Endothelial cell of umbilical vein (primary cell): Measurements from ENCODE around the gene TTC17. TPM values are rescaled to one million over a fixed set of nuclear protein-coding genes. Genes with fewer than 3 reads are reported as not detected.

Source experiments
- BruUV-seq: library from RNA; stranded (reverse); fragments of 400-500 nt; replicated peaks from 2 replicates; lab custom pipeline; 2021; lab: Mats Ljungman, UMichigan
- CTCF ChIA-PET: fragments of 300-600, 350-600 bp; sonication (Branson Sonifier 250); formaldehyde crosslinking; loops from one replicate; lab custom pipeline; 2021; ENCODE audit warnings: antibody characterized with exemption, inconsistent platforms; lab: Charles Lee
- POLR2A ChIA-PET: fragments of 300-600, 350-600 bp; sonication (Branson Sonifier 250); formaldehyde crosslinking; loops from one replicate; lab custom pipeline; 2021; ENCODE audit warnings: antibody characterized with exemption, inconsistent platforms; lab: Charles Lee
- DNase-seq: peaks from one replicate; pipeline ENCODE4 v3.0.0-alpha.2; 2011; ENCODE audit warnings: low read depth, low spot score
- FAIRE-seq: peaks from 2 replicates; lab custom pipeline; 2011; peaks lifted over from hg19 to GRCh38; lab: Jason Lieb, UNC
- H2AFZ ChIP-seq: 2 replicates; pipeline ENCODE4 v1.6.0; 2012; ENCODE audit warnings: low read depth, low read length, control low read depth, inconsistent platforms
- H3K27ac ChIP-seq: 2 replicates; pipeline ENCODE4 v1.5.1; 2011; ENCODE audit warnings: low read depth, mild to moderate bottlenecking, control low read depth, low read length, moderate library complexity; ENCODE audit not compliant: insufficient read depth
- H3K27me3 ChIP-seq, 2 experiments: 2 replicates each; pipeline versions ENCODE4 v1.6.0 to v1.6.1; 2011; ENCODE audit warnings: low read length in 2 of 2, mixed read lengths in 1 of 2; ENCODE audit not compliant: control insufficient read depth in 2 of 2, insufficient read depth in 2 of 2
- H3K36me3 ChIP-seq, 2 experiments: 2 replicates in 1 of 2; 3 replicates in 1 of 2; pipeline ENCODE4 v1.5.1; 2011; ENCODE audit warnings: low read length in 2 of 2, mild to moderate bottlenecking in 1 of 2, moderate library complexity in 1 of 2; ENCODE audit not compliant: control insufficient read depth in 2 of 2, insufficient read depth in 2 of 2; ENCODE audit errors: extremely low read depth in 1 of 2
- H3K4me1 ChIP-seq: 3 replicates; pipeline ENCODE4 v1.5.1; 2011; ENCODE audit warnings: mild to moderate bottlenecking, low read length; ENCODE audit not compliant: control insufficient read depth, insufficient read depth; ENCODE audit errors: extremely low read depth
- H3K4me2 ChIP-seq: 2 replicates; pipeline ENCODE4 v1.6.1; 2011; ENCODE audit warnings: low read length, control low read depth, mixed read lengths; ENCODE audit not compliant: insufficient read depth
- H3K4me3 ChIP-seq, 3 experiments: fragments of 200-600 bp in 1 of 3; sonication (generic), shearing (Covaris generic) in 1 of 3; replicated peaks in 1 of 3; 2 replicates each; pipeline ENCODE4 v1.5.1; 2011 to 2016; ENCODE audit warnings: control low read depth in 3 of 3, low read length in 3 of 3, mild to moderate bottlenecking in 2 of 3, inconsistent platforms in 1 of 3, low read depth in 1 of 3, moderate library complexity in 1 of 3; ENCODE audit not compliant: insufficient read depth in 1 of 3
- H3K79me2 ChIP-seq: 2 replicates; pipeline ENCODE4 v1.6.0; 2012; ENCODE audit warnings: low read length, inconsistent platforms; ENCODE audit not compliant: control insufficient read depth, insufficient read depth
- H3K9ac ChIP-seq: replicated peaks from 2 replicates; pipeline ENCODE3; 2011; ENCODE audit warnings: low read length, control low read depth; ENCODE audit not compliant: insufficient read depth; ENCODE audit errors: extremely low read depth
- H3K9me1 ChIP-seq: replicated peaks from 3 replicates; pipeline ENCODE4 v1.6.0; 2011; ENCODE audit warnings: mild to moderate bottlenecking, low read length; ENCODE audit not compliant: control insufficient read depth, insufficient read depth; ENCODE audit errors: extremely low read depth
- H3K9me3 ChIP-seq: replicated peaks from 2 replicates; pipeline ENCODE4 v1.5.1; 2012; ENCODE audit warnings: low read length, inconsistent platforms; ENCODE audit not compliant: control insufficient read depth, insufficient read depth
- H4K20me1 ChIP-seq: replicated peaks from 2 replicates; pipeline ENCODE3; 2011; ENCODE audit warnings: mild to moderate bottlenecking, low read length; ENCODE audit not compliant: control insufficient read depth, insufficient read depth; ENCODE audit errors: extremely low read depth
- EZH2 ChIP-seq: IDR thresholded peaks from 2 replicates; pipeline ENCODE4 v1.6.1; 2012; ENCODE audit warnings: borderline replicate concordance, low read depth, mild to moderate bottlenecking, moderate library complexity, low read length, inconsistent platforms; ENCODE audit not compliant: severe bottlenecking
- FOS ChIP-seq: IDR thresholded peaks from 2 replicates; pipeline ENCODE4 v1.6.1; 2011; ENCODE audit warnings: mild to moderate bottlenecking, low read length, moderate library complexity, borderline replicate concordance; ENCODE audit not compliant: insufficient read depth
- GATA2 ChIP-seq: IDR thresholded peaks from 2 replicates; pipeline ENCODE4 v1.7.0; 2011; ENCODE audit warnings: low read depth, mild to moderate bottlenecking, moderate library complexity, mixed read lengths, low read length; ENCODE audit not compliant: insufficient read length, insufficient read depth
- JUN ChIP-seq: IDR thresholded peaks from 2 replicates; pipeline ENCODE4 v1.6.1; 2011; ENCODE audit warnings: borderline replicate concordance, low read depth; ENCODE audit not compliant: insufficient read length, insufficient read depth
- MAX ChIP-seq: IDR thresholded peaks from 2 replicates; pipeline ENCODE4 v1.6.1; 2011; ENCODE audit not compliant: insufficient read depth, insufficient read length
- MYC ChIP-seq: IDR thresholded peaks from one replicate; pipeline ENCODE4 v1.6.1; 2011; ENCODE audit warnings: mild to moderate bottlenecking, low read depth, low read length
- POLR2A ChIP-seq: IDR thresholded peaks from 2 replicates; pipeline ENCODE4 v1.6.1; 2012; ENCODE audit warnings: low read depth, mild to moderate bottlenecking, control low read depth, low read length
- POLR2AphosphoS5 ChIP-seq: IDR thresholded peaks from 2 replicates; pipeline ENCODE4 v1.6.1; 2012; ENCODE audit warnings: low read depth, mild to moderate bottlenecking, control low read depth, low read length, moderate library complexity; ENCODE audit not compliant: insufficient read depth
- dilution Hi-C: fragments of 300-500 bp; cut with MboI; formaldehyde crosslinking; loops from one replicate; pipeline ENCODE4 v1.15.0; 2019; ENCODE audit warnings: low sequenced_read_pairs; ENCODE audit not compliant: extremely low pct_ligation_motif_present
- intact Hi-C: fragments of 100-400 bp; cut with micrococcal nuclease; formaldehyde crosslinking; loops from one replicate; pipeline ENCODE4 v1.10.0; 2022
- polyA plus RNA-seq, 4 experiments: library from polyadenylated mRNA; depleted of rRNA in 3 of 4; stranded (reverse) in 3 of 4; unstranded in 1 of 4; fragments of >200 nt; gene quantifications; 2 replicates each; pipeline versions ENCODE4 v1.2.1 to v1.2.3, GENCODE V29; 2011 to 2012; ENCODE audit warnings: missing spikeins in 1 of 4
- total RNA-seq: library from RNA; stranded (reverse); gene quantifications from 2 replicates; pipeline ENCODE4 v1.2.3, GENCODE V29; 2021
- TF ChIP-seq, protein P1 (sequence below), 2 donors: IDR thresholded peaks; 1 replicate in 1 of 2; 2 replicates in 1 of 2; pipeline ENCODE4 v1.5.1; 2011; ENCODE audit warnings: low read length in 2 of 2, mild to moderate bottlenecking in 2 of 2, moderate library complexity in 2 of 2, control low read depth in 1 of 2, inconsistent platforms in 1 of 2, low read depth in 1 of 2; ENCODE audit not compliant: insufficient read depth in 1 of 2; ENCODE audit errors: extremely low read depth in 1 of 2

The TTC17 gene
- total and polyA plus RNA-seq, 2 donors (not counting 3 experiments of a cell fraction or from before 2014, with no cell fraction given): 60.7 to 66.8 TPM

DNA sequence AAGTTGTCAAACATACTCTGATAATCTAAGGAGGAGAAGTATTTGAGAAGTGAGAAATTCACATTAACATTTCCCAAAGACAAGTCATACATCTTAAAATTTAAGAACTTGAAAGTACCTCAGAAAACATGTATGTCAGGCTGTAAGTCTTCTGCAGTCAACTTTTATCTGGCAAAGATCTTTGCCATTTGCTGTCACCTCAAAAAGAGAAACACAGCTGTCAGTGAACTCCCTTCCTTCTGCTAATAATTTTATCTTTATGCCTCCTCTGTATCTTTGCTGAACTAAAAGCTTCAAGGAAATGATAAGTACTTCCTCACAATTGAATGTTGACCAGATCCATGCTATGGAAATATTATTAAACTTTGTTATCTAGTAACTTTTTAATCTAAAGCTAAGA is 18.7 kb downstream of the TTC17 start:
- peaks cover 8% of the 10 kb centered on the region for H3K4me1 ChIP-seq
- H3K27ac ChIP-seq: no peak overlapping the region
- H3K36me3 ChIP-seq: peaks cover 0 to 1% of the 10 kb centered on the region in 2 experiments
- no peak overlapping the region for H2AFZ ChIP-seq
- TF ChIP-seq EZH2: no peak
- no TSS peak for BruUV-seq
- CTCF ChIA-PET: interaction anchor here (0.8 to 1.3 kb wide), 2 partner anchors 8 to 18 kb away, joined by 3 to 4 read pairs; no protein-coding TSS in a partner anchor
- H3K9me3 ChIP-seq: no peaks in the 10 kb centered on the region
- H3K79me2 ChIP-seq: peaks cover 32% of the 10 kb centered on the region
- H3K9me1 ChIP-seq: no peaks in the 10 kb centered on the region
- no peaks in the 10 kb centered on the region for H4K20me1 ChIP-seq
- POLR2A ChIA-PET: interaction anchor here (0.6 kb wide), 1 partner anchor 19 kb away, joined by 3 read pairs; the partner anchor contains the start of gene TTC17
- intact Hi-C loops: no loop called here
- H3K4me3 ChIP-seq: no peak overlapping the region
- no peak for FAIRE-seq
- no peak overlapping the region for H3K4me2 ChIP-seq
- DNase-seq: peak; percentile 9
- no peaks in the 10 kb centered on the region for H3K27me3 ChIP-seq
- no peak overlapping the region for H3K9ac ChIP-seq
- dilution Hi-C loops: no loop called here

GRCh38 chr11:43378897-43379296 is 20.2 kb downstream of the TTC17 start:
- H3K4me2 ChIP-seq: no peak overlapping the region
- no peaks in the 10 kb centered on the region for H3K9me1 ChIP-seq
- DNase-seq (no peak), FAIRE-seq (no peak)
- ChIA-PET POLR2A (no interaction called here), CTCF (no interaction called here)
- no peak overlapping the region for H2AFZ ChIP-seq
- H3K9me3 ChIP-seq: no peaks in the 10 kb centered on the region
- H3K27ac ChIP-seq: no peak overlapping the region
- no peaks in the 10 kb centered on the region for H4K20me1 ChIP-seq
- H3K79me2 ChIP-seq: peaks cover 25% of the 10 kb centered on the region
- H3K9ac ChIP-seq: no peak overlapping the region
- H3K27me3 ChIP-seq: no peaks in the 10 kb centered on the region
- no TSS peak for BruUV-seq
- TF ChIP-seq POLR2A (no peak), EZH2 (no peak), POLR2AphosphoS5 (no peak), MYC (no peak), JUN (no peak), FOS (no peak), MAX (no peak), GATA2 (no peak)
- TF ChIP-seq, protein P1, sequence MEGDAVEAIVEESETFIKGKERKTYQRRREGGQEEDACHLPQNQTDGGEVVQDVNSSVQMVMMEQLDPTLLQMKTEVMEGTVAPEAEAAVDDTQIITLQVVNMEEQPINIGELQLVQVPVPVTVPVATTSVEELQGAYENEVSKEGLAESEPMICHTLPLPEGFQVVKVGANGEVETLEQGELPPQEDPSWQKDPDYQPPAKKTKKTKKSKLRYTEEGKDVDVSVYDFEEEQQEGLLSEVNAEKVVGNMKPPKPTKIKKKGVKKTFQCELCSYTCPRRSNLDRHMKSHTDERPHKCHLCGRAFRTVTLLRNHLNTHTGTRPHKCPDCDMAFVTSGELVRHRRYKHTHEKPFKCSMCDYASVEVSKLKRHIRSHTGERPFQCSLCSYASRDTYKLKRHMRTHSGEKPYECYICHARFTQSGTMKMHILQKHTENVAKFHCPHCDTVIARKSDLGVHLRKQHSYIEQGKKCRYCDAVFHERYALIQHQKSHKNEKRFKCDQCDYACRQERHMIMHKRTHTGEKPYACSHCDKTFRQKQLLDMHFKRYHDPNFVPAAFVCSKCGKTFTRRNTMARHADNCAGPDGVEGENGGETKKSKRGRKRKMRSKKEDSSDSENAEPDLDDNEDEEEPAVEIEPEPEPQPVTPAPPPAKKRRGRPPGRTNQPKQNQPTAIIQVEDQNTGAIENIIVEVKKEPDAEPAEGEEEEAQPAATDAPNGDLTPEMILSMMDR (IDR thresholded peaks at IDR 0.05; ENCODE audit: extremely low read depth in 1 of 2, insufficient read depth in 1 of 2, low read depth in 1 of 2, low read length in 2 of 2): no peak
- H3K36me3 ChIP-seq: peaks cover 0 to 1% of the 10 kb centered on the region in 2 experiments
- no peak overlapping the region for H3K4me3 ChIP-seq
- intact Hi-C loops (no loop called here), dilution Hi-C loops (no loop called here)
- H3K4me1 ChIP-seq: peaks cover 8% of the 10 kb centered on the region
